Measurements from ENCODE around the gene ARHGEF11.

Gene ARHGEF11

GRCh38 chr1:157050836-157051235 lies 5.3 kb upstream of the ARHGEF11 start:
- DNase-seq (ENCODE audit: low read depth in 2 of 2): no peak

GRCh38 chr1:157047062-157047410 lies 1.5 kb upstream of the ARHGEF11 start:
- no peak for DNase-seq (ENCODE audit: low read depth in 2 of 2)

GRCh38 chr1:157044326-157044725 lies 1.2 kb downstream of the ARHGEF11 start:
- no peak for DNase-seq (ENCODE audit: low read depth in 2 of 2)

GRCh38 chr1:157043685-157044084 lies 1.9 kb downstream of the ARHGEF11 start:
- DNase-seq (ENCODE audit: low read depth in 2 of 2): no peak

GRCh38 chr1:157042846-157043245 lies 2.7 kb downstream of the ARHGEF11 start:
- no peak for DNase-seq (ENCODE audit: low read depth in 2 of 2)

- DNase-seq (ENCODE audit: low read depth in 2 of 2): no peak
Measured at GRCh38 chr1:157040802-157041201, 4.7 kb downstream of the ARHGEF11 start.

GRCh38 chr1:157035121-157035520 lies 10.4 kb downstream of the ARHGEF11 start:
- DNase-seq (ENCODE audit: low read depth in 2 of 2): no peak

- no peak for DNase-seq (ENCODE audit: low read depth in 2 of 2)
Measured at GRCh38 chr1:157034137-157034800, 11.3 kb downstream of the ARHGEF11 start.

GRCh38 chr1:157033357-157033876 lies 12.1 kb downstream of the ARHGEF11 start:
- no peak for DNase-seq (ENCODE audit: low read depth in 2 of 2)

- DNase-seq (ENCODE audit: low read depth in 2 of 2): no peak
Measured at GRCh38 chr1:157032303-157032702, 13.2 kb downstream of the ARHGEF11 start.

- DNase-seq (ENCODE audit: low read depth in 2 of 2): no peak
Measured at GRCh38 chr1:157030728-157031127, 14.8 kb downstream of the ARHGEF11 start.

GRCh38 chr1:157028674-157029073 lies 16.9 kb downstream of the ARHGEF11 start:
- no peak for DNase-seq (ENCODE audit: low read depth in 2 of 2)

GRCh38 chr1:157025856-157026255 lies 19.7 kb downstream of the ARHGEF11 start:
- DNase-seq (ENCODE audit: low read depth in 2 of 2): no peak

- no peak for DNase-seq (ENCODE audit: low read depth in 2 of 2)
Measured at GRCh38 chr1:157025385-157025784, 20.2 kb downstream of the ARHGEF11 start.

- DNase-seq (ENCODE audit: low read depth in 2 of 2): no peak
Measured at GRCh38 chr1:157021688-157022087, 23.9 kb downstream of the ARHGEF11 start.

GRCh38 chr1:157019457-157019856 lies 26.1 kb downstream of the ARHGEF11 start:
- no peak for DNase-seq (ENCODE audit: low read depth in 2 of 2)

- no peak for DNase-seq (ENCODE audit: low read depth in 2 of 2)
Measured at GRCh38 chr1:157011845-157012244, 33.7 kb downstream of the ARHGEF11 start.

- no peak for DNase-seq (ENCODE audit: low read depth in 2 of 2)
Measured at GRCh38 chr1:157008502-157008901, 37.0 kb downstream of the ARHGEF11 start.

GRCh38 chr1:157007306-157007705 lies 38.2 kb downstream of the ARHGEF11 start:
- DNase-seq (ENCODE audit: low read depth in 2 of 2): no peak

- no peak for DNase-seq (ENCODE audit: low read depth in 2 of 2)
Measured at GRCh38 chr1:157006676-157007075, 38.9 kb downstream of the ARHGEF11 start.

GRCh38 chr1:157005965-157006364 lies 39.6 kb downstream of the ARHGEF11 start:
- no peak for DNase-seq (ENCODE audit: low read depth in 2 of 2)

GRCh38 chr1:157004806-157005205 lies 40.7 kb downstream of the ARHGEF11 start:
- DNase-seq (ENCODE audit: low read depth in 2 of 2): no peak

GRCh38 chr1:157004327-157004726 lies 41.2 kb downstream of the ARHGEF11 start:
- no peak for DNase-seq (ENCODE audit: low read depth in 2 of 2)

- DNase-seq (ENCODE audit: low read depth in 2 of 2): no peak
Measured at GRCh38 chr1:157001304-157001703, 44.2 kb downstream of the ARHGEF11 start.
